ENCODE results near the gene AKR1C2.
"Not testable (repeated sequence)": the region's sequence is repeated elsewhere in the genome, so short reads cannot be mapped to it uniquely, and the experiment has no call there.

Gene AKR1C2

DNA sequence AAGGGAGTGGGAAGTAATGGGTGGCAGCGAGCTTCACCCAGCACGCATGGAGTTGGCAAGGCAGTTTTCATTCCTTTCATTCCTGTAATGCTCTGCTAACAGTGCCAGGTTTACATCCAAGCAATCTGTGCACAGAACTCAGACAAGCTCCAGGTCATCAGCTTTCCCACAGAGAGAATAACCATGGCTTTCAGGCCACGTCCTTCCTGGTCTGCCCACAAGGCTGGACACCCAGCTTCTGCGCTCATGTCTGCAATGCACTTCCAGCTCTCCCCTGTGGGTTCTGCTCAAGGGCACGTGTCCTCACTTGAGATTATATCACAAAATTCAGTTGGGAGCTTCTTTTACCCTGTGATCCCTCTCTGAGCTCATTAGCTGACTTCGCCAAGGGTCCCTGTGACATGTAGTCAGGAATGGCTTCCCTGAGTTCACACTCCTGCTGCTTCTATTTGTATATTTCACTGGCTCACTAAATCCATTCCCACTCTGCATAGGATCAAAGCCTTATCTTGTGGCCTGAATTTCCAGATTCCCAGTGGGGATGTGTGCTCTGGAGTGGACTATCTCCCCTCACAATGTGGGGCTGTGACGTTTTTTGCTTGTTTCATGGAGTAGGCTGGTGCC, 18.6 kb downstream of the AKR1C2 start:
- no peak for DNase-seq

DNA sequence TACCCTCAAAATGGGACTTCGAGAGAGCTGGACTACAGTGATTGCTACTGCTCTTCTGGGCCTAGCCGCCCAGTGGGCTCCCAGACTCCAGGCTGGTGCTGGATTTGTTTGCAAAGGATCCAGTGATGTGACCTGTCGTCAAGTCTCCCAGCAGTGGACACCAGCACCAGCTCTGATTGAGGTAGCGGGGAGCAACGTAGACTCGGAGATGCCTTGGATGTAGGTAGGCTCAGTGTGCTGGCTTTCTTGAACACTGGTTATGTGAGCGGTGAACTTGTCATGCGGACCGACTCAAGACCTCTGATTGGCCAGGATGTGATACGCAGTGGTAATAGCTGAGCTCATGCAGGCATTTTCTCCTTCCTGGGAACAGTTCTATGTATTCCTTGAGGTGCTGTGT, 19.4 kb downstream of the AKR1C2 start:
- no peak for DNase-seq

DNA sequence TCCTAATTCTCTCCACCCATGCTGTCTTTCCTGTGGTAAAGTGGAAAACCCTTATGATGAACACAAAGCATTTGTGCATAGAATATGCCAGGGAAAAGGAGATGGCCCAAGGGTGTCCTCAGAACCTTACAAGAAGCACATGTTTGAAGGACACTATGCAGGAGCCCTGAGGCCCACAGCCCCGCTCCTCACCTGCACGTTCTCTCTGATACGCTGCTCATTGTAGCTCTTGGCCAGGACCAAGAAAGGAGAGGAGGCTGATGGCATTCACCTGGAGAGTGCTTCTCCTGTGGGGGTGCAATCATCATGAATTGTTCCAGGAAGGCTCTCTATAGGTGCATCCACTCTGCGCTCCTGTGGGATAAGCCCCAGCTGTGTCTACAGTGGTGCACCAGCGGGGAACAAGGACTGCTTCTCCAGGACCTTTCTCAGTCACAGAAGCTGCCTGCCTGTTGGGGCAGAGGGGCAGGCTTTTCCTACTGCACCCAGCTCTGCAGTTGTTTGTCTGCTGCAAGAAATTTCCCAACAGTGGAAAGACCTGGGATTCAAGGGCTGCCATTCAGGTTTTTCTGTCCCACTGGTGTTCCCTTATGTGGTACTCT, 19.9 kb downstream of the AKR1C2 start:
- no peak for DNase-seq

- no peak for DNase-seq
These were observed 20.9 kb downstream of the AKR1C2 start for GRCh38 chr10:4982764-4983226.

DNA sequence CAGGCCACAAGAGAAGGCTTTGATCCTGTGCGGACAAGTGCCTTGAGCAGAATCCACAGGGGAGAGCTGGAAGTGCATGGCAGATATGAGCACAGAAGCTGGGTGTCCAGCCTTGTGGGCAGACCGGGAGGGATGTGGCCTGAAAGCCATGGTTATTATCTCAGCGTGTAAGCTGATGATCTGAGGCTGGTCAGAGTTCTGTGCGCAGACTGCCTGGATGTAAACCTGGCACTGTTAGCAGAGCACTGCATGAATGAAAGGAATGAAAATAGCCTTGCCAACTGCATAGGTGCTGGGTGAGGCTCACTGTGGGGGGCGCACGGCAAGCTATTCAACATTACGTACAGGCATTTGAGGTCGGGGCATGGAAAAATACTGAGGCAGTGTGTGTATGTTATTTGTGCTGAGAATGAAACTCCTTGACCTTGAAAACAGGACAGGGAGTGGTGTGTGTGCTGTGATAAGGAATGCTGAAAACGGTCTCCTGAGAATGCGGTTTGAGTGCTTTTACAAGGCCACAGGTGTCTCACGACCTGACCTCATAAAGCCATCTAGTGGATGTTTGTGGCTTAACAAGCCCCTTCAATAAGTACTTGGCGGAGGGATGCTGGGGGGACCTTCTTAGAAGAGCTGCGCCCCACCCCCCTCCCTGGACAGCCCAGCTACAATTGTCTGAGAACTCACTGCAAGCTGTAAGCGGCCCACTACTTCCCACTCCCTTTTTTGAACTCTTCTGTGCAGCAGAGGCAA, 21.8 kb downstream of the AKR1C2 start:
- no peak for DNase-seq

DNA sequence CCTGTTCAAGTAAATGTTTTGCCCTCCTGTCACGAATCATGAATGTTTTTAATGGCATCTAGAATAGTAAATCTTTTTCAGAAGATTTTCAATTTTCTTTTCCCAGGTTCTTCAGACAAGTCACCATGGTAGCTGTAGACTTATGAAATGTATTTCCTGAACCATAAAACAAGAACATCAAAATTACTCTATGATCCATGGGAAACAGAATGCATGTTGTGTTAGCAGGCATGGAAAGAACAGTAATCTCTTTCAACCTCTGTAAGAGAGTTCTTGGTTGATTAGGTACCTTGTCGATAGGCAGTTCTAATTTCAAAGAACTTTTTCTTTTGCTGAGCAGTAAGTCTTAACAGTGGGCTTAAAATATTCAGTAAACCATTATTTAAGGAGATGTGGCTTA, 22.9 kb downstream of the AKR1C2 start:
- no peak for DNase-seq

DNA sequence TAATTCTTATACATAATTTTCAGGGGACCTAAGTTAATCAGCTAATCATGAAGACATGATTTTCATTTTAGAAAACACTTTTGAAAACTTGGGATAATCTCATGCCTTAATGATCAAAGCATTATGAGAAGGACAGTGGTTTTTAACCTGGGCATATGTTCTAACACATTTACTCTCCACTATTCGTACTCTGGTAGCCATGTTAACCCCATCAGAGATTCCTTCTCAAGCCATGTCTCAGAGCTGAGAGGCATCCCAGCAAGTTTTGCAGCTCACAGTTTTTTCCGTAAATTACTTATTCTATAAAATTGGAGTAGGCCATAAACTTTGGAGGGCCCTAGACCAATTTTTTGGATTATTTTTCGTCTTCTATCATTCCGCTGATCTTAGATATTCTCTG, 24.8 kb downstream of the AKR1C2 start:
- DNase-seq: no peak

DNA sequence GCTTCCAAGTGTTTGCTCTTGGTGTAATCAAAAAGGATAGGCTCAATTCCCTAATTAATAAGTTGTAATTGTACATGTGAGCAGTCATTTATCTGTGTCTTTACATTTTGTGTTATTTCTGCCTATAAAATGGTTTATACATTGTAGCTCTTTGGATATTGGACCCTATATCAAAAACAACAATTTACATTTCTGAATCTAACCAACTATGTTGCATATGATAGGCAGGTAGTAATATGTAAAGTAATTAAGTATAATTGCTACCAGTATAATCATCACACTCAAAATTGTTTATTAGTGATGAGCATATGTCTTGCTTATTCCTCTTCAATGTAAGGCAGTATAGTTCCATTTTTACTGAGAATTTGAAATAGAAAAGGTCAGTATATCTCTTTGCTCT, 26.6 kb downstream of the AKR1C2 start:
- DNase-seq: no peak

DNA sequence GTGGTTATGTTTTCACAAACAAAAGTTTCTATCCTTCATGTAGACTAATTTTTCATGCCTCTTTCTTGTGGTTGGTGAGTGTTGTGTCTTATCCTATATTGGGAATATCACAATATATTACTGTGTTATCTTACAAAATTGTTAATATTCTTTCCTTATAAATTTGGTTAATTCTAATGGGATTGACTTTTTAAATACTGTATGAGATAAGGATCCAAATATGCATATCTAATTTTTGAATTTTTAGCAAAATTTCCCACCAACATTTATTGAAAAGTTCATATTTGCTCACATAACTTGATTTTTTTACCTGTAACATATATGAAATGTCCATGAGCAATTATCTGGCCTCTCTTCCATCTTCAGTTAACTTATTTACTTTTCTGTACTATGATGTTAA, 29.3 kb downstream of the AKR1C2 start:
- not testable (repeated sequence) for DNase-seq

DNA sequence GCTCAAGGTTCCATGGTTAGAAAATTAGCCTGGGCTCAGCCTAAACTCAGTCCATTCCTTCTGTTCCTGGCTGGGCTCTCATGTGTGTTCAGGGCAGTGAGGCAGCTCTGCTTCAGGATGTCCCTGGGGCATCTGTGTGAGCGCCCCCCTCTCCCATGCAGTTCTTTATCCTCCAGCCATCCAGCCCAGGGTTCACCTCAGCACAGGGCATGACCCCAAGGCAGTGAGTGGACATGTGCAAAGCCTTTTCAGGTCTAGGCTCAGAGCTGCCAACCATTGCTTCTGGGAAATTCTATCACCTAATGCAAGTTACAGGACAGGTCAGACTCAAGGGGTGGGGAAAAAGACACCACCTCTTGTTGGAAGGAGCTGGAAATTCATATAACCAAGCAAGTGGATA, 30.4 kb downstream of the AKR1C2 start:
- not testable (repeated sequence) for DNase-seq

DNA sequence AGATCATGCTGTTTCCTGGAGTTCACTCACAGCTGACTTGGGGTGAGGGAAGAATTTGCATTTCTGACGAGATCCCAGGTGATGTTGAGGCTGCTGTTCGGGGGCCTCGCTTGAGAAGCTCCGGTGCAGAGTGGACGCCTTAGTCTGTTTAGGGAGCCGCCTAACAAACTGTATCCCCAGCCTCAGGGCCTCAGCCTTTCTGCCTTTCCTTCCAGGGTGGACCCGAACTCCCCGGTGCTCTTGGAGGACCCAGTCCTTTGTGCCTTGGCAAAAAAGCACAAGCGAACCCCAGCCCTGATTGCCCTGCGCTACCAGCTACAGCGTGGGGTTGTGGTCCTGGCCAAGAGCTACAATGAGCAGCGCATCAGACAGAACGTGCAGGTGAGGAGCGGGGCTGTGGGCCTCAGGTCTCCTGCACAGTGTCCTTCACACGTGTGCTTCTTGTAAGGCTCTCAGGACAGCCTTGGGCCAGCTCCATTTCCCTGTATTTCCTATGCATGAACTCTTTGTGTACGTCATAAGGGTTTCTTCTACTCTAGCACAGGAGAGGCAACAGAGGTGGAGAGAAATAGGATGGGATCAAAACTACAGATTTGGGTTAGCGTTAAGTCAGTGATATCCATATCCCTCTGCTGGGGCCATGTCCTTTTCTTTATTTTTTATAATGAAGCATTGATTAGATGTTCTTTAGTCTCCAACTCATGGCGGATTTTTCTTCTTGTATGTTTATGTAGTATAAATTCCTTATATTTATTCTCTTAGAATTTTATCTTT, 31.1 kb downstream of the AKR1C2 start:
- DNase-seq: not testable (repeated sequence)

DNA sequence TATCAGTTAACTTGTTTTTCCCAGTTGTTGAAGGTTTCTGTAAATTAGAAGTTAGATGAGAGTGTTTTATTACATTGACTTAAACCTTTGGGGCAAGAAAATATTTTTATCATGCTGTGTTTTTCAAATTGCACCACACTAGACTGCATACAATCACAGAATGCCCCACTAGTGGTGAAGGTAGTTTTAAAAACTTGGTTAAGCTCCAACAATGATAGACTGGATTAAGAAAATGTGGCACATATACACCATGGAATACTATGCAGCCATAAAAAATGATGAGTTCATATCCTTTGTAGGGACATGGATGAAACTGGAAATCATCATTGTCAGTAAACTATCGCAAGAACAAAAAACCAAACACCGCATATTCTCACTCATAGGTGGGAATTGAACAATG, 33.3 kb downstream of the AKR1C2 start:
- DNase-seq: not testable (repeated sequence)

DNA sequence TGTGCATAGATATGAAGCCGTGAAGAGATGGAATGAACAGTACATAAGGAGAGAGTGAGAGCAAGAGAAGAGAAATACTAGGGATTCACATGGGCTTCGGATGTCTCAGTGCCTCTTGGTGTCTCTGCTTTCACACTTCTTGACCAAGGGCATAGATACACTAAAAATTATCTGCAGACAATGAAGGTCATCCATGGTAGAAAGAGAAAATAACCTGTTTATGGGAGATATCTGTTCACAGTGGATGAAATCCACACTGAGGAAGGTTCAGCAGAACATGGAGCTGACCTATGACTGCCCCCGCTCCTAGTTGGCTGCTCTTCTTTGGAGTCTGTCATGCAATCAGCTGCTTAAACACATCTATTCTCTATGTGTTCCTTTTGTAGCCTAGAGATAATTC, 34.4 kb downstream of the AKR1C2 start:
- DNase-seq: not testable (repeated sequence)

DNA sequence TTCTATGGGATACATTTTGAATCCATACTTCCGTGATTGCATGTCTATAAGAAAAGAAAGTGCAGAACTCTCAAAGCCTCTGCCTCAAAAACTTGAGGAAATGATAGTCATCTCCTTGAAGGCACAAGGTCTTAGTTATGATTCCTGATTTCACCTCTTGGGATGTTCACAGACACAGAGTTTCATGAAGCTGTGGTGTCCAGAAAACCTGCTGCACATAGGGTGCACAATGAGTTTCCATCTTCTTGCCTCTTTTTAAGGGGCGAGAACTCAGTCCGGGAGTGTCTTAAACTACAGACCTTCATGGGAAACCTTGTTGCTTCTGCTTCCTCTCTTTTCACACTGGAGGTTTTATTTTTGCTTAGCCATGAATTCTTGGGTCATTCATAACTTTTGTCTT, 36.5 kb downstream of the AKR1C2 start:
- not testable (repeated sequence) for DNase-seq

DNA sequence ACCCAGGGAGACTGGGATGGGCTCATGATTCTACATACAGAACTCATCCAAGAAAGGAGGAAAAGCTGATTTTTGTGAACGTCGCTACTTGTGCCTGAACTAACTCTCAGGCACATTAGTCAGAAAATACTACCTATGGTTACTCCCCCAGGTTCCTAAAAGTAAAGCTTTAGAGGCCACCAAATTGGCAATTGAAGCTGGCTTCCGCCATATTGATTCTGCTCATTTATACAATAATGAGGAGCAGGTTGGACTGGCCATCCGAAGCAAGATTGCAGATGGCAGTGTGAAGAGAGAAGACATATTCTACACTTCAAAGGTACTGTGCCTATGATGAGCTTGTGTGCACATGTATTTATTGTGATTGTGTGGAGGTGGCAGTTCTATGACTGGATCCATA, 37.9 kb downstream of the AKR1C2 start:
- DNase-seq: not testable (repeated sequence)

GRCh38 chr10:4963815-4964154, 39.9 kb downstream of the AKR1C2 start:
- not testable (repeated sequence) for DNase-seq

GRCh38 chr10:4962876-4963814, 40.5 kb downstream of the AKR1C2 start, which contains the start of gene AKR1C1:
TSS of gene AKR1C1 (plus strand) at chr10:4963415. CDS start at chr10:4963445, 30 bp downstream.
- not testable (repeated sequence) for DNase-seq

DNA sequence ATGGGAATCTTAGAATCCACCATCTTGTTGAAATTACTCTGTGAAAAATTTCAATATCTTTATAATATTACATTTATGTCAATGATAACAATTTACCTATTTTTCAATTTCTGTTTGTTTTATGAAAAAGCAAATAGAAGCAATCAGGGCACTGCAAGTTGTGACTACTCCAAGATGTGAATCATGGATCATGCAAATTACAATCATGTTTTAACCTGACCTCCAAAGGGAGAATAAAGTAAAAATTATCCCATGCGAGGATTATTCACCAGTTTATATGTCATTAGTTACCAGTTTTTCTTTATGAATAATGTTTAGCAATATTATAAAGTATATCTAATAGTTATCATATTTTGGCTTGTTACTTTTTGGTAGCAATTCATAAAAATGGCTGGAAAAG, 41.3 kb downstream of the AKR1C2 start:
- not testable (repeated sequence) for DNase-seq

- not testable (repeated sequence) for DNase-seq
These were observed 42.1 kb downstream of the AKR1C2 start for GRCh38 chr10:4961558-4961957.

- DNase-seq: not testable (repeated sequence)
These were observed 46.6 kb downstream of the AKR1C2 start for GRCh38 chr10:4956955-4957645.

DNA sequence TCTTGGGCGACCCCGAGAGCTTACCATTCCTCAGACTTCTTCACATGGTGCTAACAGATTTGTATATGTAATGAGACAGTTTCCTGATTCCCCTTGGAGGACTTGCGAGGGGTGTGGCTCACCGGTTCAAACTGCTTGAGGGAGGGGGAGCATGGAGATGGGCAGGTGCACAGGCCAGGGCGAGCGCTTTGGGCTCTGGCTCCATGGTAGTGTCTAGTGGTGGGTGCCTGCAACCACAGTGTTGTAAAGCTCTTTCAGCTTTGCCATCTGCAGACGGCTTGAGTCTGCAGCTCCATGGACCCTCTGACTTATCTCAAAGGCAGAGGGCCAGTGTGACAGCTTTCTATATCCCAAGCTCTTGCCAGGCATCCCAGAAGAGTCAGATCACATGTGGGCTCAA, 47.6 kb downstream of the AKR1C2 start:
- DNase-seq: not testable (repeated sequence)

Measured in stimulated activated CD4-positive, alpha-beta T cell treated with anti-CD3 and anti-CD28 coated beads, Interleukin-1b, Interleukin-23, amount 100 ng/mL, for 48 hours (primary cell).